K562 (cell line): ENCODE data around the gene OPA1. TPM values are rescaled to one million over a fixed set of nuclear protein-coding genes. Genes with fewer than 3 reads are reported as not detected.

Experiments
- CREB3L1 ChIP-seq: fragments of 450-650 bp; IDR thresholded peaks from 2 replicates; pipeline ENCODE4 v1.6.1; 2014; ENCODE audit warnings: low read depth, mild to moderate bottlenecking, moderate library complexity, borderline replicate concordance
- KLF13 ChIP-seq: fragments of 450-650 bp; IDR thresholded peaks from 2 replicates; pipeline ENCODE4 v1.6.1; 2016; ENCODE audit warnings: missing genetic modification characterization, low read depth, mild to moderate bottlenecking, missing compliant biosample characterization, moderate library complexity, borderline replicate concordance
- MECOM ChIP-seq: fragments of 250-450 bp; sonication (Bioruptor Pico); IDR thresholded peaks from 2 replicates; pipeline ENCODE4 v1.8.0; 2022; ENCODE audit warnings: inconsistent platforms
- ZNF398 ChIP-seq: fragments of 250-450 bp; sonication (Bioruptor Pico); IDR thresholded peaks from 2 replicates; pipeline ENCODE4 v1.8.0; 2021; ENCODE audit warnings: moderate library complexity, mild to moderate bottlenecking, inconsistent platforms
- ZNF592 ChIP-seq: fragments of 450-650 bp; IDR thresholded peaks from 2 replicates; pipeline ENCODE4 v1.6.1; 2017; ENCODE audit warnings: antibody characterized with exemption, mild to moderate bottlenecking
- polyA plus RNA-seq, 8 experiments: library from polyadenylated mRNA; depleted of rRNA in 4 of 8; stranded (reverse) in 5 of 8; unstranded in 3 of 8; fragments of >200 nt; fragmentation: Nextera tagmentation in 2 of 8; fragmentation: Illumina TruSeq in 1 of 8; extraction: Ambion mirVana in 2 of 8; extraction: Trizol in 1 of 8; gene quantifications; 2 replicates each; pipeline versions ENCODE4 v1.2.1 to v1.2.3, GENCODE V29; 2011 to 2014; ENCODE audit warnings: inconsistent platforms in 1 of 8, missing spikeins in 1 of 8
- total RNA-seq, 7 experiments: library from RNA; depleted of rRNA in 6 of 7; stranded (reverse); fragments of >200 nt in 6 of 7; fragmentation: Illumina TruSeq in 2 of 7; extraction: Trizol in 2 of 7; gene quantifications; 2 replicates each; pipeline versions ENCODE4 v1.2.1 to v1.2.3, GENCODE V29; 2011 to 2021; ENCODE audit warnings: low replicate concordance in 1 of 7

The OPA1 gene
- total and polyA plus RNA-seq, 9 of the 15 experiments (the other 6 are each of a cell fraction or from before 2014, with no cell fraction given), result 19.7 to 127 (median 94.7) TPM

GRCh38 chr3:193744822-193745684 is 152.0 kb downstream of the OPA1 start (continued):
- peak; percentile 86 for TF ChIP-seq ZNF592
- no peak for TF ChIP-seq KLF13 (tag)
- TF ChIP-seq CREB3L1, result 0 out of 2 replicates have a peak, but pooled peaks have one; percentile 12
- TF ChIP-seq ZNF398, result no peak
- peak; percentile 72 for TF ChIP-seq MECOM (CRISPR knock-in tag)
